HL-60 (cell line): Measurements from ENCODE around the gene RUNDC3A.

Experiments used
- CTCF ChIP-seq: IDR thresholded peaks from one replicate; pipeline ENCODE4 v1.5.1; 2011; ENCODE audit warnings: low read length, control low read depth, inconsistent platforms; ENCODE audit not compliant: insufficient read depth
- GABPA ChIP-seq: IDR thresholded peaks from 2 replicates; pipeline ENCODE4 v1.6.1; 2012; ENCODE audit warnings: low read depth
- POLR2AphosphoS5 ChIP-seq: IDR thresholded peaks from 2 replicates; pipeline ENCODE4 v1.6.1; 2012; ENCODE audit warnings: low read depth
- SPI1 ChIP-seq: IDR thresholded peaks from 2 replicates; pipeline ENCODE4 v1.6.1; 2012; ENCODE audit warnings: low read depth, mild to moderate bottlenecking, borderline replicate concordance

- no peak for TF ChIP-seq CTCF
- no peak for TF ChIP-seq GABPA
- TF ChIP-seq POLR2AphosphoS5, result no peak
- TF ChIP-seq SPI1, result no peak
Measured at GRCh38 chr17:44311562-44312181, 3.3 kb downstream of the RUNDC3A start.
